ENCODE results near the gene RPF1.

The RPF1 gene

DNA sequence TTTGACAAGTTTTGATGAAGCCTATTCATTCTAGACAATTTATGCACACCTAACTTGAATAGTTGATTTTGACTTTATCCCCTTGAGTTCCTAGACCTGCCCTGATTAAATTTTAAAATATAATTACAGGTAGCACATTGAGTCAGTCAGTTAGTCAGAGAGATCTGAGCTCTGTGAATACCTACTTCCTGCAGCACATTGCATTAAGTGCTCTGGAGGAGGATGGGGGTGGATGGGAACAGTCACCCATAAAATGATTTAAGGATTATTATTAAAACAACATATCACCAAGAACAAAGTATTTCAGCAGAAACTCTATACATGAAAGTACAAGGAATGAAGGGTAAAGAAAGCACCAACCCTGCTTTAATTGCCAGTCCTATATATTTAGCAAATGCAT, 11.8 kb upstream of the RPF1 start:
- TF ChIP-seq EP300 (IDR thresholded peaks at IDR 0.05; ENCODE audit: borderline replicate concordance), result no peak
- TF ChIP-seq EGR1 (IDR thresholded peaks at IDR 0.05), result no peak
- TF ChIP-seq RAD21 (IDR thresholded peaks at IDR 0.05; ENCODE audit: low read depth), result no peak
- no peak for TF ChIP-seq CEBPB (IDR thresholded peaks at IDR 0.05)
- no peak for TF ChIP-seq TCF12 (IDR thresholded peaks at IDR 0.05; ENCODE audit: low read depth)
- TF ChIP-seq FOXM1 (IDR thresholded peaks at IDR 0.05; ENCODE audit: borderline replicate concordance, low read depth), result no peak
- no peak for TF ChIP-seq ZBTB7A (IDR thresholded peaks at IDR 0.05; ENCODE audit: low read depth)
- TF ChIP-seq, protein P1, sequence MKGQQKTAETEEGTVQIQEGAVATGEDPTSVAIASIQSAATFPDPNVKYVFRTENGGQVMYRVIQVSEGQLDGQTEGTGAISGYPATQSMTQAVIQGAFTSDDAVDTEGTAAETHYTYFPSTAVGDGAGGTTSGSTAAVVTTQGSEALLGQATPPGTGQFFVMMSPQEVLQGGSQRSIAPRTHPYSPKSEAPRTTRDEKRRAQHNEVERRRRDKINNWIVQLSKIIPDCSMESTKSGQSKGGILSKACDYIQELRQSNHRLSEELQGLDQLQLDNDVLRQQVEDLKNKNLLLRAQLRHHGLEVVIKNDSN (IDR thresholded peaks at IDR 0.05), result no peak
- TF ChIP-seq CREB1 (IDR thresholded peaks at IDR 0.05; ENCODE audit: low read depth), result no peak
- no peak for TF ChIP-seq TEAD4 (IDR thresholded peaks at IDR 0.05)
- TF ChIP-seq NFIC (IDR thresholded peaks at IDR 0.05), result no peak
- TF ChIP-seq, protein P2, sequence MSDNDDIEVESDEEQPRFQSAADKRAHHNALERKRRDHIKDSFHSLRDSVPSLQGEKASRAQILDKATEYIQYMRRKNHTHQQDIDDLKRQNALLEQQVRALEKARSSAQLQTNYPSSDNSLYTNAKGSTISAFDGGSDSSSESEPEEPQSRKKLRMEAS (IDR thresholded peaks at IDR 0.05), result no peak
- TF ChIP-seq, protein P3, sequence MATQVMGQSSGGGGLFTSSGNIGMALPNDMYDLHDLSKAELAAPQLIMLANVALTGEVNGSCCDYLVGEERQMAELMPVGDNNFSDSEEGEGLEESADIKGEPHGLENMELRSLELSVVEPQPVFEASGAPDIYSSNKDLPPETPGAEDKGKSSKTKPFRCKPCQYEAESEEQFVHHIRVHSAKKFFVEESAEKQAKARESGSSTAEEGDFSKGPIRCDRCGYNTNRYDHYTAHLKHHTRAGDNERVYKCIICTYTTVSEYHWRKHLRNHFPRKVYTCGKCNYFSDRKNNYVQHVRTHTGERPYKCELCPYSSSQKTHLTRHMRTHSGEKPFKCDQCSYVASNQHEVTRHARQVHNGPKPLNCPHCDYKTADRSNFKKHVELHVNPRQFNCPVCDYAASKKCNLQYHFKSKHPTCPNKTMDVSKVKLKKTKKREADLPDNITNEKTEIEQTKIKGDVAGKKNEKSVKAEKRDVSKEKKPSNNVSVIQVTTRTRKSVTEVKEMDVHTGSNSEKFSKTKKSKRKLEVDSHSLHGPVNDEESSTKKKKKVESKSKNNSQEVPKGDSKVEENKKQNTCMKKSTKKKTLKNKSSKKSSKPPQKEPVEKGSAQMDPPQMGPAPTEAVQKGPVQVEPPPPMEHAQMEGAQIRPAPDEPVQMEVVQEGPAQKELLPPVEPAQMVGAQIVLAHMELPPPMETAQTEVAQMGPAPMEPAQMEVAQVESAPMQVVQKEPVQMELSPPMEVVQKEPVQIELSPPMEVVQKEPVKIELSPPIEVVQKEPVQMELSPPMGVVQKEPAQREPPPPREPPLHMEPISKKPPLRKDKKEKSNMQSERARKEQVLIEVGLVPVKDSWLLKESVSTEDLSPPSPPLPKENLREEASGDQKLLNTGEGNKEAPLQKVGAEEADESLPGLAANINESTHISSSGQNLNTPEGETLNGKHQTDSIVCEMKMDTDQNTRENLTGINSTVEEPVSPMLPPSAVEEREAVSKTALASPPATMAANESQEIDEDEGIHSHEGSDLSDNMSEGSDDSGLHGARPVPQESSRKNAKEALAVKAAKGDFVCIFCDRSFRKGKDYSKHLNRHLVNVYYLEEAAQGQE (IDR thresholded peaks at IDR 0.05; ENCODE audit: low read depth), result no peak
- TF ChIP-seq TAF1 (IDR thresholded peaks at IDR 0.05; ENCODE audit: low read depth), result no peak
- TF ChIP-seq YY1 (IDR thresholded peaks at IDR 0.05; ENCODE audit: low read depth), result no peak

DNA sequence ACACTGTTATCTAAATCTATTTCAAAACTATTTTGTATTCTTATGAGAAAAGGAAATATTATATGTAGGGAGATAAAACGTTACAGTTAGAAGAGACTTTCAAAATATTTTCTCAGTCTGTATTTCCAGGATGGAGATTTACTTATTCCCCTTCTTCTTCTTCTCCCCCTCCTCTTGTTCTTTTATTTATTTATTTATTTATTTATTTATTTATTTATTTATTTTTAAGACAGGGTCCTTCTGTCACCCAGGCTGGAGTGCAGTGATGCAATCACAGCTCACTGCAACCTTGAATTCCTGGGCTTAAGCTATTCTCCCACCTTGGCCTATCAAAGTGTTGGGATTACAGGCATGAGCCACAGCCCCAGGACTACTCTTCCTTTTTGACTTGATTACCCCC, 2.8 kb upstream of the RPF1 start:
- TF ChIP-seq EP300 (IDR thresholded peaks at IDR 0.05; ENCODE audit: borderline replicate concordance) (no peak), RAD21 (IDR thresholded peaks at IDR 0.05; ENCODE audit: low read depth) (no peak), TAF1 (IDR thresholded peaks at IDR 0.05; ENCODE audit: low read depth) (no peak), YY1 (IDR thresholded peaks at IDR 0.05; ENCODE audit: low read depth) (no peak), ZBTB7A (IDR thresholded peaks at IDR 0.05; ENCODE audit: low read depth) (no peak), NFIC (IDR thresholded peaks at IDR 0.05) (no peak), CEBPB (IDR thresholded peaks at IDR 0.05) (no peak), FOXM1 (IDR thresholded peaks at IDR 0.05; ENCODE audit: borderline replicate concordance, low read depth) (no peak), TCF12 (IDR thresholded peaks at IDR 0.05; ENCODE audit: low read depth) (no peak), CREB1 (IDR thresholded peaks at IDR 0.05; ENCODE audit: low read depth) (no peak), TEAD4 (IDR thresholded peaks at IDR 0.05) (no peak), EGR1 (IDR thresholded peaks at IDR 0.05) (no peak)
- TF ChIP-seq, protein P2 (IDR thresholded peaks at IDR 0.05), result no peak
- TF ChIP-seq, protein P3 (IDR thresholded peaks at IDR 0.05; ENCODE audit: low read depth), result no peak
- TF ChIP-seq, protein P1 (IDR thresholded peaks at IDR 0.05), result no peak

DNA sequence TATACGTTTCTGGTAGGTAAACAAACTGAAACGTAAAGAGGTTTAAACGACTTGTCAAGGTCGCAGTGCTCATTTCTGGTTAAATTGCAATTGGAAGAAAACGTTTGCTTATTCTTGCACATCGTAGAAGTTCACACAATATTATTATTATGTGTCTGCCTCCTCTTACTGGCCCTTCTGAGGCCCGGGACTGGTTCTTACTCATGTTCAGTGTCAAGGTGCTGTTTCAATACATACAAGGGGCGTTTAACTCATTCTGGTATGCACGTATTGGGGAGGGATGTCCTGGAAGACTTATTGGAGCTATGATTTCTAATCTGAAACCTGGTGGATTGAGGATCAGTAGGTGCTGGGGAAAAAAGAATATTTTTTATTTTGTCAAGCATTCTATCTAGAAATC, 932 bp downstream of the RPF1 start:
- TF ChIP-seq NFIC (IDR thresholded peaks at IDR 0.05), result no peak
- no peak for TF ChIP-seq ZBTB7A (IDR thresholded peaks at IDR 0.05; ENCODE audit: low read depth)
- TF ChIP-seq, protein P3 (IDR thresholded peaks at IDR 0.05; ENCODE audit: low read depth), result no peak
- TF ChIP-seq RAD21 (IDR thresholded peaks at IDR 0.05; ENCODE audit: low read depth), result no peak
- no peak for TF ChIP-seq CREB1 (IDR thresholded peaks at IDR 0.05; ENCODE audit: low read depth)
- no peak for TF ChIP-seq TCF12 (IDR thresholded peaks at IDR 0.05; ENCODE audit: low read depth)
- TF ChIP-seq EGR1 (IDR thresholded peaks at IDR 0.05), result no peak
- no peak for TF ChIP-seq FOXM1 (IDR thresholded peaks at IDR 0.05; ENCODE audit: borderline replicate concordance, low read depth)
- TF ChIP-seq, protein P2 (IDR thresholded peaks at IDR 0.05), result no peak

DNA sequence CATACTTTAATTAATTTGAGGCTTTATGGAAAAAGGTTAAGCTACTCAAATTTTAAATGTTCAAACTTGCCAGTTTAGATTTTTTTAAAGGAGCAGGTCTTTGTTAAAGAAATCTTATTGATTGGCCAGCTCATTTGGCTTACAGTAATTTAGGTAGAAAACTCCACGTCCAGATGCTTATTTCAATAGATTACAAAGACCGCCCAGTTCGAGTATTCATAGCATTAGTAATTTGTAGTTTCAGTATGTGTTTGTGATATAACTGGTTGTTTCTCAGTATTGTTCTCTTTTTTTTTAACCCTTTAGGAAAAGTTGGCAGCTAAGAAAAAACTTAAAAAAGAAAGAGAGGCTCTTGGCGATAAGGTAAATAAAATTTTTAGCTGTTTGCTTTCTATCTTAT, 1.6 kb downstream of the RPF1 start:
- TF ChIP-seq TEAD4 (IDR thresholded peaks at IDR 0.05) (no peak), YY1 (IDR thresholded peaks at IDR 0.05; ENCODE audit: low read depth) (no peak), TCF12 (IDR thresholded peaks at IDR 0.05; ENCODE audit: low read depth) (no peak), EP300 (IDR thresholded peaks at IDR 0.05; ENCODE audit: borderline replicate concordance) (no peak), CREB1 (IDR thresholded peaks at IDR 0.05; ENCODE audit: low read depth) (no peak), EGR1 (IDR thresholded peaks at IDR 0.05) (no peak), NFIC (IDR thresholded peaks at IDR 0.05) (no peak), TAF1 (IDR thresholded peaks at IDR 0.05; ENCODE audit: low read depth) (no peak), FOXM1 (IDR thresholded peaks at IDR 0.05; ENCODE audit: borderline replicate concordance, low read depth) (no peak), RAD21 (IDR thresholded peaks at IDR 0.05; ENCODE audit: low read depth) (no peak), ZBTB7A (IDR thresholded peaks at IDR 0.05; ENCODE audit: low read depth) (no peak), CEBPB (IDR thresholded peaks at IDR 0.05) (no peak)
- TF ChIP-seq, protein P2 (IDR thresholded peaks at IDR 0.05), result no peak
- TF ChIP-seq, protein P3 (IDR thresholded peaks at IDR 0.05; ENCODE audit: low read depth), result no peak
- TF ChIP-seq, protein P1 (IDR thresholded peaks at IDR 0.05), result no peak

All from Ishikawa (cell line).